GM12864 (cell line): ENCODE measurements around the gene GRAMD2B.

Experiments
- DNase-seq: peaks from one replicate; pipeline ENCODE4 v3.0.0-alpha.2; 2011; ENCODE audit warnings: low read depth
- H3K4me3 ChIP-seq: 2 replicates; pipeline ENCODE4 v1.5.1; 2011; ENCODE audit warnings: mild to moderate bottlenecking, low read depth, low read length, control low read depth
- CTCF ChIP-seq: IDR thresholded peaks from 2 replicates; pipeline ENCODE4 v1.5.1; 2011; ENCODE audit warnings: low read depth, mild to moderate bottlenecking, moderate library complexity, low read length, control low read depth, inconsistent platforms; ENCODE audit errors: missing control alignments

GRAMD2B gene

GRCh38 chr5:126472538-126472889, 49.3 kb downstream of the GRAMD2B start:
- DNase-seq, result no peak
- TF ChIP-seq CTCF, result no peak
- H3K4me3 ChIP-seq, result no peak overlapping the region

- TF ChIP-seq CTCF, result no peak
- H3K4me3 ChIP-seq, result no peak overlapping the region
- DNase-seq, result no peak
Observed at GRCh38 chr5:126477294-126478117, 54.3 kb downstream of the GRAMD2B start.

DNA sequence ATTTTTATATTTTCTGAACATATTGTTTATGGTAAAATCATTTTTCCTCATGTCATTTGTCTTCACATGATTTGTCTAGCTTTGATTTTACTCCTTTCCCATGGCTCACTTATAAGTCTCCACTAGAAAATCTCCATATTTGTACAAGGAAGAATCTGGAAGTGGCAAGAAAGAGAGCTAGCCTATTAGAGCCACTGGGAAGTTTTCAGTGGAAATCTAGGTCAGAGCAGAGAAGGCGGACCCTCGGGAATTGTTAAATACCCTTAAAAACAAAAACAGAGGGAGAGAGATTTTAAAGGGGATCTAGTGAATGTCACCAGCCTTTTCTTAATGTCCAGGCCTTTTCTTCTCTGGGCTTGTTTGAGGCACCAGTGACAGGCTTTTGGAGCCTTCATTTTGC, 56.6 kb downstream of the GRAMD2B start:
- no peak for TF ChIP-seq CTCF
- DNase-seq, result no peak
- H3K4me3 ChIP-seq, result no peak overlapping the region

- H3K4me3 ChIP-seq, result no peak overlapping the region
- TF ChIP-seq CTCF, result no peak
- no peak for DNase-seq
Observed at GRCh38 chr5:126480824-126481223, 57.6 kb downstream of the GRAMD2B start.

DNA sequence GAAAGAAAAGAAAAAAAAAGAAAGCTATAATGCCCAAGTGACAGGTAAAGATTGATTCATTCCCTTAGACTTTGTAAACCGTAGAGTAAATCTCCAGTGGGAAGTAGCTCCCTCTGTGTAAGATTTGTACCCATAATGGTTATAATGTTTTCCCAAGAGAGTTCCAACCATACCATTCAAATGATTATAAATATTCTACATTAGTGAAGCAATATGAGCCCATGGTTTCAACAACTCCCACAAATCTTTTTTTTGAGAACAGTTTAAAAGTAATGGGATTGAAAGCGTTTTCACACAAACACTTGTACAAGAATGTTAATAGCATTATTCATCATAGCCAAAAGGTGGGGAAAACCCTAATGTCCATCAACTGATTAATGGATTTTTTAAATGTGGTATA, 58.0 kb downstream of the GRAMD2B start:
- H3K4me3 ChIP-seq, result no peak overlapping the region
- DNase-seq, result no peak
- TF ChIP-seq CTCF, result no peak

DNA sequence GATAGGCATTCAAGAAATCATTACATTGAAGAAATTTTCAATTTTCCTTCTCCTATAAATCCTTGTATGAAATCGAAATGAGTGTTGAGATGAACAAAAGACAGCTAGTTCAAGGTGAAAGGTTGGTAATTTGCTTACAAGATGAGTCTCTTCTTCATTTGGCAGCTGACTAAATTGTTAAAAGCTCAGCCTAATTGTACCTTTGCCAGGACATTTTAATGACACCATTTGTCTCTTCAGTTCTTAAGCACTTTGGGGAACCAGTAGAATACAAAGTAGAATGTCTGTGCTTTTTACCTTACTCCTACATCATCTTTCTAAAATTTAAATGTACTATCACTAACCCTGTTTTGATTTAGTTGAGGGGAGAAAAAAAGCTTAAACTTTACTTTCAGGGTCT, 59.4 kb downstream of the GRAMD2B start:
- TF ChIP-seq CTCF, result no peak

GRCh38 chr5:126483156-126483555, 59.9 kb downstream of the GRAMD2B start:
- no peak for DNase-seq
- TF ChIP-seq CTCF, result no peak
- H3K4me3 ChIP-seq, result no peak overlapping the region

More for the DNA sequence above, 59.4 kb downstream of the GRAMD2B start:
- no peak for DNase-seq
- H3K4me3 ChIP-seq, result no peak overlapping the region
